GM18907 (cell line): ENCODE data around the gene ZCCHC2.

Experiments used
- ATAC-seq: cut with Tn5 transposase; IDR thresholded peaks from one replicate; pipeline ENCODE4 v1.9.1; 2021; ENCODE audit warnings: mild to moderate bottlenecking, moderate library complexity; ENCODE audit not compliant: unreplicated experiment

ZCCHC2 gene

DNA sequence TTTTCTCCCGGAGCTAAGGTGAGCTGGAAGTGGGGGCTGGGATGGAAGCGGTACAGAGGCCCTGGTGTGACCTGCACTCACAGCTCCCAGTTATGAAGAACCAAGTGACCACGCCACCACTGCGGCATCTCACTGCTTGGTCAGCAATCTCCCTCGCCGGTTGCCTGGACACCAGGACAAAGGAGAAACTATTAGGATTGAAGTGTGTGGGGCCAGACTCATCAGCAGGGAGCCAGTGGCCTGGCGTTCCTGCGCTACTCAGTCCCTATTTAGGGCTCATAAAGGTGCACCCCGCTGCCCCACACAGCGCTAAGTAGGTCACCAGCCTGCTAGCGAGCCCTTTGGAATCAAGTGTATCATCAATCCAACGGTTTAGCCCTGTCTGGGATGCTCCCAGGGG is 82.9 kb downstream of the ZCCHC2 start:
- ATAC-seq: no peak

GRCh38 chr18:62606106-62606505 is 83.3 kb downstream of the ZCCHC2 start:
- no peak for ATAC-seq

- no peak for ATAC-seq
Measured at GRCh38 chr18:62607302-62607701, 84.5 kb downstream of the ZCCHC2 start.

- no peak for ATAC-seq
Measured at GRCh38 chr18:62607708-62608428, 85.0 kb downstream of the ZCCHC2 start.

DNA sequence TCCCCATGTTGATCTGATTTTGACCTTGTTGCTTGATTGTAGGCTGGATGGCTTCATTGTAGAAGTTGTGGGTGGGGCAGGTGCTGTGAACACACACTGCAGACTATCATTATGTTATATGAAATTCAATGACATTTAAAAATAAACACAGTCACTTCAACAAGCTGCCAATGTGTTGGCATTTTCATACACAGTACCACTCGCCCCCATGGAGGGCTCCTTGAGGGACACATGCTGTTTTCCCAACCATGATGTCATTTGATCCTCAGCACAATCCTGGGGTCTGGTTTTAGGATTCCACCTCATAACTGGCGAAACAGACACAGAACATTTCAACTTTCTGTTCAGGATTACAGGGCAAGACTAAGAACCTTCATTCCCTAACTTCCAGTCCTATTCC is 86.9 kb downstream of the ZCCHC2 start:
- ATAC-seq: no peak

- ATAC-seq: no peak
Measured at GRCh38 chr18:62610351-62610700, 87.5 kb downstream of the ZCCHC2 start.

DNA sequence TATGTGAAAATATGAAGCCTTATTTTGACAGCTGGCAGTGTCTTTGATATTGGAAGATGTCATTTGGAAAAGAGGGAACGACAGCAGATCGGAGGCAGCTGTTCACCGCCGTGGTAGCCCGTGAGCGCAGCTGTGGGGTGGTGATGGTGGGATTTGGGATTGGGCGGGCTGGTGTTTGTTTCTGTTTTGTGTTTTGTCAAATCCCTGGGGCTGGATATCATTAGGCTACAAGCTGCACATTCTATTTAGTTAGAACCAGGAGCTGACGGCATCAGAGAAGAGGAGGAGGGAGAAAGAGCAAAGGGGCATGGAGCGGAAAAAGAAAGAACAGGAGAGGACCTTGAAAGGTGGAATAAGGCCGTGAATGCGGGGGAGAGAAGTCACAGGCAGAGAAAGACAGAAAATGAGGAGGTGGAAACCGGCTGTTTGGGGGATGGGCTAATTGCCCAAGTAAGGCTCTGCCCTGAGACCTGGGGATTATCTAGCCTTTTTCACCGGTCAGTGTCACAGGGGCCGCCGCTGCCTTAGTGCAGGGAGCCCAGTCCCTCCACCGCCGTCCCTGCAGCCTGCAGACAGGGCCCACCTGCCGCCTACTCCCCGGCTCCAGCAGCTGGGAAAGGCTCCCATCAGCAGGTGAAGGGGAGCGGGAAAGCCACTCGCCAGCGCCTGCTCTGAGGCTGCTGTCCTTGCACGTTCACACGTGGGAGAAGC is 88.0 kb downstream of the ZCCHC2 start:
- ATAC-seq: no peak

GRCh38 chr18:62611453-62612288 is 88.8 kb downstream of the ZCCHC2 start:
- ATAC-seq: no peak

GRCh38 chr18:62612289-62612645 is 89.4 kb downstream of the ZCCHC2 start:
- ATAC-seq: no peak

- no peak for ATAC-seq
Measured at GRCh38 chr18:62612776-62613175, 90.0 kb downstream of the ZCCHC2 start.

DNA sequence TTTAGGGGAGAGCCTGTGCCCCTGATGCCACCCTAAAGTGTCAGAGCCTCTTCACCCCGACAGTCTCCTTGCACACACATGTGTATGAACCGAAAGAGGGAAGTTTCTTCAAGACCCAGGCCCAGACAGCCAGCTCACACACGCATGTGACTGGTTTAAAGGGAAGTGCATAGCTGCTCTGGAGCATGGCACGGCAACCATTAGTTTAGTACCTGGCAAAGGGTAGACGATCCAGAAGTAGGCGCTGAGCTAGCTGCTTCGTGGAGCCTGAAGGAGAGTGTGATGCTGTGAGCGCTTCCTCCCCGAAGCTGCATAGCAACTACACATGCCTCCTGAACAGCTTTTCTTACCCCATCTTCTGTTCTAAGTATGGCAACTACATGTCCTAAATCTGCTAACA is 91.7 kb downstream of the ZCCHC2 start:
- no peak for ATAC-seq

DNA sequence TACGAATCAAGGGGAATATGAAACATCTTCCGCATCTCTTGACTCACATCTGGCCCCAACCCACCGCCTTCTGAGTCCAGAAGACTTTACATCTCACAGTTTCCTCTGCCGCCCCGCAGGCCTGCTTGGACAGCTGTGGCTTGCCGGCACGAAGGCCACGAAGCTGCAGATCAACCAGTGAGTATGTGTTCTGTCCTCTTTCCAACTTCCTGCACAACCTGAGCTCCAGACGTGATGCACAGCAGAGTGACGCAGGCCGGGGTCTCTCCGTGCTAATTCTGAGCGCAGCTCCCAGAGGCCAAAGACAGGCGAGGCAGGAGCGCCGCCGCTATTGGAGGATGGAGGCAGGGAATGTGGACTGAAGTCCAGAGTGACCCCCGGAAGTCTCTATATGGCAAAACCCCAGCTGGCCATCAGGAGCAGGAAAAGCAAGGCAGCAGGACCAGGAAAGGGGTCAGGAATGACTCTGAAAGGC is 93.5 kb downstream of the ZCCHC2 start:
- ATAC-seq: no peak

- ATAC-seq: no peak
Measured at GRCh38 chr18:62617793-62618591, 95.2 kb downstream of the ZCCHC2 start.

- no peak for ATAC-seq
Measured at GRCh38 chr18:62618735-62619134, 95.9 kb downstream of the ZCCHC2 start.

GRCh38 chr18:62621546-62621945 is 98.7 kb downstream of the ZCCHC2 start:
- ATAC-seq: no peak

DNA sequence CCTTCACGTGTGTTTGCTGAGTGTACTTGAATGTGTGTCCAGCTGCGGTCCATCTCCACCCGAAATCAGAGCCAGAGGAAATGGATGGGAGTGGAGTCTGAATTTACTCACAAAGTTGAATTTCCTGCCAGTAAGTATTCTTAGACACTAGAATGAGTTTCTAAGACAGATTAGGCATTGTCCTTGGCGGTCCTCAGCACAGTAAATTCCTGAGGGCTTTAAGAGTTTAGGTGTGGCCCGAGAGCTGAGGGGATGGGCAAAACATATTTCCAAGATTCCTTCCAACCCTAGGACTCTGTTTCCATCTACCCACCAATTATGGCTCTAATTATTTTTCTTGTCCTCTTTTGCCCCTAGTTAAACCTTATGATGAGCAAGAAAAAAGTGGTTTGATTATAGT is 102.2 kb downstream of the ZCCHC2 start:
- no peak for ATAC-seq
